Activated CD8-positive, alpha-beta memory T cell treated with anti-CD3 and anti-CD28 coated beads, Interleukin-2, amount 50 U/mL, for 1 hour (primary cell): ENCODE data around the gene CDC42BPB.
"Not testable (repeated sequence)": the region's sequence is repeated elsewhere in the genome, so short reads cannot be mapped to it uniquely, and the experiment has no call there.

Source experiments
- DNase-seq: peaks from one replicate; pipeline ENCODE4 v3.0.0-alpha.2; 2020; ENCODE audit errors: extremely low read depth

CDC42BPB gene

GRCh38 chr14:103047453-103047852, 9.9 kb downstream of the CDC42BPB start:
- not testable (repeated sequence) for DNase-seq

- DNase-seq = no peak
These were observed 11.9 kb downstream of the CDC42BPB start for GRCh38 chr14:103045371-103045869.

GRCh38 chr14:103043257-103044015, 13.9 kb downstream of the CDC42BPB start:
- DNase-seq = no peak

- DNase-seq = no peak
These were observed 15.9 kb downstream of the CDC42BPB start for GRCh38 chr14:103041464-103041863.

GRCh38 chr14:103033681-103034096, 23.7 kb downstream of the CDC42BPB start:
- no peak for DNase-seq

- DNase-seq = no peak
These were observed 25.4 kb downstream of the CDC42BPB start for GRCh38 chr14:103031956-103032355.

- DNase-seq = no peak
These were observed 25.8 kb downstream of the CDC42BPB start for GRCh38 chr14:103031566-103031911.

GRCh38 chr14:103030741-103031565, 26.4 kb downstream of the CDC42BPB start:
- no peak for DNase-seq

GRCh38 chr14:103029936-103030335, 27.4 kb downstream of the CDC42BPB start:
- no peak for DNase-seq

- DNase-seq = no peak
These were observed 28.6 kb downstream of the CDC42BPB start for GRCh38 chr14:103028772-103029171.

GRCh38 chr14:103028161-103028767, 29.1 kb downstream of the CDC42BPB start:
- DNase-seq = no peak

GRCh38 chr14:103027451-103027850, 29.9 kb downstream of the CDC42BPB start:
- DNase-seq = no peak

- DNase-seq = no peak
These were observed 30.4 kb downstream of the CDC42BPB start for GRCh38 chr14:103026988-103027387.

GRCh38 chr14:103026196-103026595, 31.2 kb downstream of the CDC42BPB start:
- not testable (repeated sequence) for DNase-seq

- no peak for DNase-seq
These were observed 33.4 kb downstream of the CDC42BPB start for GRCh38 chr14:103023881-103024473.

GRCh38 chr14:103022685-103023044, 34.7 kb downstream of the CDC42BPB start:
- no peak for DNase-seq

GRCh38 chr14:103022002-103022684, 35.2 kb downstream of the CDC42BPB start:
- no peak for DNase-seq

GRCh38 chr14:103021684-103022001, 35.7 kb downstream of the CDC42BPB start:
- no peak for DNase-seq

- DNase-seq = no peak
These were observed 36.8 kb downstream of the CDC42BPB start for GRCh38 chr14:103020271-103021170.

GRCh38 chr14:103019826-103020225, 37.5 kb downstream of the CDC42BPB start:
- no peak for DNase-seq

- DNase-seq = no peak
These were observed 38.1 kb downstream of the CDC42BPB start for GRCh38 chr14:103019236-103019635.
